HepG2 (cell line): ENCODE measurements around the gene EVA1A. TPM values are rescaled to one million over a fixed set of nuclear protein-coding genes. Genes with fewer than 3 reads are reported as not detected.

Experiments used
- ELF4 ChIP-seq: sonication (generic); formaldehyde crosslinking; IDR thresholded peaks from 2 replicates; pipeline ENCODE4 v1.5.0; 2020; ENCODE audit warnings: missing genetic modification reagents, mild to moderate bottlenecking, moderate library complexity, borderline replicate concordance
- ISL2 ChIP-seq: sonication (generic); formaldehyde crosslinking; IDR thresholded peaks from 2 replicates; pipeline ENCODE4 v1.5.0; 2020; ENCODE audit warnings: missing genetic modification reagents
- MAZ ChIP-seq, 2 experiments: sonication (generic) in 1 of 2; formaldehyde crosslinking in 1 of 2; IDR thresholded peaks; 2 replicates each; pipeline versions ENCODE4 v1.5.0 to v1.6.1; 2012 to 2020; ENCODE audit warnings: low read depth in 2 of 2, mild to moderate bottlenecking in 2 of 2, borderline replicate concordance in 1 of 2, improper control_type of control experiment in 1 of 2, low read length in 1 of 2, missing genetic modification reagents in 1 of 2, moderate library complexity in 1 of 2
- MLXIP ChIP-seq: sonication (generic); formaldehyde crosslinking; IDR thresholded peaks from 2 replicates; pipeline ENCODE4 v1.9.0; 2021; ENCODE audit warnings: missing genetic modification reagents, borderline replicate concordance
- NCOR1 ChIP-seq: fragments of 200-600 bp; sonication (generic); IDR thresholded peaks from 2 replicates; pipeline ENCODE4 v1.7.0; 2017; ENCODE audit warnings: antibody characterized with exemption, low read length, borderline replicate concordance
- NFATC3 ChIP-seq: sonication (generic); formaldehyde crosslinking; IDR thresholded peaks from 2 replicates; pipeline ENCODE4 v1.5.1; 2020; ENCODE audit warnings: mild to moderate bottlenecking, missing genetic modification reagents
- RELA ChIP-seq: sonication (generic); formaldehyde crosslinking; IDR thresholded peaks from 2 replicates; pipeline ENCODE4 v1.4.0; 2020; ENCODE audit warnings: missing genetic modification reagents
- SIN3A ChIP-seq: IDR thresholded peaks from 2 replicates; pipeline ENCODE4 v1.6.1; 2011; ENCODE audit warnings: low read depth, mild to moderate bottlenecking, control low read depth, low read length, borderline replicate concordance
- ZBTB38 ChIP-seq: sonication (generic); formaldehyde crosslinking; IDR thresholded peaks from 2 replicates; pipeline ENCODE4 v1.5.1; 2020; ENCODE audit warnings: mild to moderate bottlenecking, missing genetic modification reagents
- ZMYM2 ChIP-seq: sonication (generic); formaldehyde crosslinking; IDR thresholded peaks from 2 replicates; pipeline ENCODE4 v1.8.0; 2022; ENCODE audit warnings: mild to moderate bottlenecking, missing genetic modification reagents
- ZNF33B ChIP-seq: sonication (generic); formaldehyde crosslinking; IDR thresholded peaks from 2 replicates; pipeline ENCODE4 v1.5.1; 2020; ENCODE audit warnings: mild to moderate bottlenecking, missing genetic modification reagents
- ZNF558 ChIP-seq: sonication (generic); formaldehyde crosslinking; IDR thresholded peaks from 2 replicates; pipeline ENCODE4 v1.9.0; 2022; ENCODE audit warnings: mild to moderate bottlenecking, missing genetic modification reagents, borderline replicate concordance
- ZNF569 ChIP-seq: sonication (generic); formaldehyde crosslinking; IDR thresholded peaks from 2 replicates; pipeline ENCODE4 v1.5.0; 2020; ENCODE audit warnings: mild to moderate bottlenecking, missing genetic modification reagents, moderate library complexity, borderline replicate concordance
- ZSCAN20 ChIP-seq: sonication (generic); formaldehyde crosslinking; IDR thresholded peaks from 2 replicates; pipeline ENCODE4 v1.4.0; 2020; ENCODE audit warnings: missing genetic modification reagents, mild to moderate bottlenecking, borderline replicate concordance
- polyA plus RNA-seq, 8 experiments: library from polyadenylated mRNA; depleted of rRNA in 3 of 8; stranded (reverse) in 7 of 8; unstranded in 1 of 8; fragments of >200 nt; fragmentation: Illumina TruSeq in 4 of 8; extraction: Trizol in 4 of 8; gene quantifications; 2 replicates each; pipeline versions ENCODE4 v1.2.1 to v1.2.3, GENCODE V29; 2011 to 2016; ENCODE audit warnings: low read depth in 4 of 8, missing spikeins in 1 of 8, mixed read lengths in 1 of 8; ENCODE audit not compliant: insufficient read depth in 1 of 8
- total RNA-seq, 5 experiments: library from RNA; depleted of rRNA; stranded (reverse); fragments of >200 nt; fragmentation: Illumina TruSeq; extraction: Trizol; gene quantifications; 2 replicates each; pipeline ENCODE4 v1.2.3, GENCODE V29; 2016; ENCODE audit warnings: low read depth in 1 of 5
- TF ChIP-seq, protein P1 (sequence below): sonication (generic); formaldehyde crosslinking; IDR thresholded peaks from 2 replicates; pipeline ENCODE4 v1.4.0; 2020; ENCODE audit warnings: missing genetic modification reagents, mild to moderate bottlenecking, borderline replicate concordance
- TF ChIP-seq, protein P2 (sequence below), 2 experiments: sonication (generic) in 1 of 2; formaldehyde crosslinking in 1 of 2; IDR thresholded peaks; 2 replicates each; pipeline versions ENCODE4 v1.4.0 to v1.6.1; 2016 to 2020; ENCODE audit warnings: borderline replicate concordance in 1 of 2, low read depth in 1 of 2, mild to moderate bottlenecking in 1 of 2, missing genetic modification reagents in 1 of 2

The EVA1A gene
- total and polyA plus RNA-seq, 2 of the 13 experiments (the other 11 are each of a cell fraction or from before 2014, with no cell fraction given), result 57.5 to 57.8 TPM

GRCh38 chr2:75560768-75561565 lies at the start of gene EVA1A (continued):
- TF ChIP-seq ZBTB38 (CRISPR knock-in tag) (peak; percentile 73), SIN3A (peak; percentile 75; the same call in 1 of the 2 replicates), ISL2 (CRISPR knock-in tag) (peak; percentile 49; the same call in 1 of the 2 replicates), MLXIP (CRISPR knock-in tag) (peak; percentile 60; the same call in 1 of the 2 replicates), ZNF558 (CRISPR knock-in tag) (0 out of 2 replicates have a peak, but pooled peaks have one; percentile 21), NFATC3 (CRISPR knock-in tag) (no peak), ZNF33B (CRISPR knock-in tag) (no peak), ELF4 (CRISPR knock-in tag) (peak; percentile 75), ZMYM2 (CRISPR knock-in tag) (no peak), ZNF569 (0 out of 2 replicates have a peak, but pooled peaks have one; percentile 21), MAZ (IDR thresholded peaks at IDR 0.05; ENCODE audit: borderline replicate concordance, low read depth, low read length) (no peak), MAZ (CRISPR knock-in tag; IDR thresholded peaks at IDR 0.05; ENCODE audit: low read depth) (peak; percentile 92), NCOR1 (no peak), RELA (CRISPR knock-in tag) (no peak), ZSCAN20 (CRISPR knock-in tag) (0 out of 2 replicates have a peak, but pooled peaks have one; percentile 23)
- TF ChIP-seq, protein P1, sequence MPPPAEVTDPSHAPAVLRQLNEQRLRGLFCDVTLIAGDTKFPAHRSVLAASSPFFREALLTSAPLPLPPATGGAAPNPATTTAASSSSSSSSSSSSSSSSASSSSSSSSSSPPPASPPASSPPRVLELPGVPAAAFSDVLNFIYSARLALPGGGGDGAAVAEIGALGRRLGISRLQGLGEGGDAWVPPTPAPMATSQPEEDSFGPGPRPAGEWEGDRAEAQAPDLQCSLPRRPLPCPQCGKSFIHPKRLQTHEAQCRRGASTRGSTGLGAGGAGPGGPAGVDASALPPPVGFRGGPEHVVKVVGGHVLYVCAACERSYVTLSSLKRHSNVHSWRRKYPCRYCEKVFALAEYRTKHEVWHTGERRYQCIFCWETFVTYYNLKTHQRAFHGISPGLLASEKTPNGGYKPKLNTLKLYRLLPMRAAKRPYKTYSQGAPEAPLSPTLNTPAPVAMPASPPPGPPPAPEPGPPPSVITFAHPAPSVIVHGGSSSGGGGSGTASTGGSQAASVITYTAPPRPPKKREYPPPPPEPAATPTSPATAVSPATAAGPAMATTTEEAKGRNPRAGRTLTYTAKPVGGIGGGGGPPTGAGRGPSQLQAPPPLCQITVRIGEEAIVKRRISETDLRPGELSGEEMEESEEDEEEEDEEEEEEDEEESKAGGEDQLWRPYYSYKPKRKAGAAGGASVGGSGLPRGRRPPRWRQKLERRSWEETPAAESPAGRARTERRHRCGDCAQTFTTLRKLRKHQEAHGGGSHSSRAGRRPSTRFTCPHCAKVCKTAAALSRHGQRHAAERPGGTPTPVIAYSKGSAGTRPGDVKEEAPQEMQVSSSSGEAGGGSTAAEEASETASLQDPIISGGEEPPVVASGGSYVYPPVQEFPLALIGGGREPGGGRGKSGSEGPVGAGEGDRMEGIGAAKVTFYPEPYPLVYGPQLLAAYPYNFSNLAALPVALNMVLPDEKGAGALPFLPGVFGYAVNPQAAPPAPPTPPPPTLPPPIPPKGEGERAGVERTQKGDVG (CRISPR knock-in tag), result peak; percentile 55; the same call in 1 of the 2 replicates
- TF ChIP-seq, protein P2, sequence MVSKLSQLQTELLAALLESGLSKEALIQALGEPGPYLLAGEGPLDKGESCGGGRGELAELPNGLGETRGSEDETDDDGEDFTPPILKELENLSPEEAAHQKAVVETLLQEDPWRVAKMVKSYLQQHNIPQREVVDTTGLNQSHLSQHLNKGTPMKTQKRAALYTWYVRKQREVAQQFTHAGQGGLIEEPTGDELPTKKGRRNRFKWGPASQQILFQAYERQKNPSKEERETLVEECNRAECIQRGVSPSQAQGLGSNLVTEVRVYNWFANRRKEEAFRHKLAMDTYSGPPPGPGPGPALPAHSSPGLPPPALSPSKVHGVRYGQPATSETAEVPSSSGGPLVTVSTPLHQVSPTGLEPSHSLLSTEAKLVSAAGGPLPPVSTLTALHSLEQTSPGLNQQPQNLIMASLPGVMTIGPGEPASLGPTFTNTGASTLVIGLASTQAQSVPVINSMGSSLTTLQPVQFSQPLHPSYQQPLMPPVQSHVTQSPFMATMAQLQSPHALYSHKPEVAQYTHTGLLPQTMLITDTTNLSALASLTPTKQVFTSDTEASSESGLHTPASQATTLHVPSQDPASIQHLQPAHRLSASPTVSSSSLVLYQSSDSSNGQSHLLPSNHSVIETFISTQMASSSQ (IDR thresholded peaks at IDR 0.05; ENCODE audit: low read depth), result no peak; the same call in none of the 2 replicates
- TF ChIP-seq, protein P2 (CRISPR knock-in tag; IDR thresholded peaks at IDR 0.05; ENCODE audit: borderline replicate concordance), result peak; percentile 80; the same call in 1 of the 2 replicates
